Neural cell (in vitro differentiated cells): ENCODE measurements around the gene HNRNPM. TPM values are rescaled to one million over a fixed set of nuclear protein-coding genes. Genes with fewer than 3 reads are reported as not detected.

Experiments used
- H2AFZ ChIP-seq: fragments of 200-600, 300-800 bp; sonication (generic), shearing (Covaris generic); 2 replicates; pipeline ENCODE4 v1.6.0; 2014; ENCODE audit warnings: low read depth, mild to moderate bottlenecking, antibody characterized with exemption, low read length, moderate library complexity
- H3F3A ChIP-seq: fragments of 200-600 bp; shearing (Covaris generic); 2 replicates; pipeline ENCODE4 v1.6.1; 2016; ENCODE audit warnings: mild to moderate bottlenecking, moderate library complexity, mixed read lengths, antibody characterized with exemption, low read length; ENCODE audit not compliant: insufficient read depth, poor library complexity, severe bottlenecking
- H3K27ac ChIP-seq: fragments of 200-600, 300-800 bp; sonication (generic), shearing (Covaris generic); 2 replicates; pipeline ENCODE4 v1.5.1; 2014; ENCODE audit warnings: mild to moderate bottlenecking, low read length, moderate library complexity
- H3K27me3 ChIP-seq: fragments of 300-800, 200-600 bp; sonication (generic), shearing (Covaris generic); 2 replicates; pipeline ENCODE4 v1.6.0; 2014; ENCODE audit warnings: mild to moderate bottlenecking, low read depth, low read length, moderate library complexity; ENCODE audit not compliant: insufficient read depth
- H3K36me3 ChIP-seq: fragments of 300-800, 200-600 bp; sonication (generic), shearing (Covaris generic); 2 replicates; pipeline ENCODE4 v1.5.1; 2014; ENCODE audit warnings: mild to moderate bottlenecking, antibody characterized with exemption, low read length, moderate library complexity; ENCODE audit not compliant: insufficient read depth
- H3K4me2 ChIP-seq: fragments of 300-800, 200-600 bp; sonication (generic), shearing (Covaris generic); 2 replicates; pipeline ENCODE4 v1.6.0; 2014; ENCODE audit warnings: mild to moderate bottlenecking, low read length
- H3K4me3 ChIP-seq: fragments of 300-800, 200-600 bp; sonication (generic), shearing (Covaris generic); 2 replicates; pipeline ENCODE4 v1.5.1; 2014; ENCODE audit warnings: mild to moderate bottlenecking, low read length, moderate library complexity
- H3K79me2 ChIP-seq: fragments of 200-600 bp; shearing (Covaris generic); replicated peaks from 2 replicates; pipeline ENCODE4 v1.6.0; 2014; ENCODE audit warnings: mild to moderate bottlenecking, low read length, moderate library complexity; ENCODE audit not compliant: insufficient read depth
- H3K9ac ChIP-seq: fragments of 300-800, 200-600 bp; sonication (generic), shearing (Covaris generic); 2 replicates; pipeline ENCODE4 v1.6.1; 2016; ENCODE audit warnings: mild to moderate bottlenecking, low read length, mixed read lengths
- H3K9me2 ChIP-seq: fragments of 200-600 bp; shearing (Covaris generic); 2 replicates; pipeline ENCODE4 v1.6.1; 2016; ENCODE audit warnings: mild to moderate bottlenecking, low read length, mixed read lengths; ENCODE audit not compliant: insufficient read depth
- H3K9me3 ChIP-seq: fragments of 200-600, 300-800 bp; sonication (generic), shearing (Covaris generic); 2 replicates; pipeline ENCODE4 v1.6.1; 2016; ENCODE audit warnings: mild to moderate bottlenecking, mixed run types, low read length, moderate library complexity, mixed read lengths
- H4K20me1 ChIP-seq: fragments of 200-600 bp; shearing (Covaris generic); 2 replicates; pipeline ENCODE4 v1.6.1; 2016; ENCODE audit warnings: mild to moderate bottlenecking, mixed run types; ENCODE audit not compliant: insufficient read depth
- CTCF ChIP-seq: fragments of 450-650 bp; IDR thresholded peaks from 2 replicates; pipeline ENCODE4 v1.5.1; 2014; ENCODE audit warnings: antibody characterized with exemption, mild to moderate bottlenecking, moderate library complexity; ENCODE audit not compliant: poor library complexity, severe bottlenecking
- EP300 ChIP-seq: fragments of 450-650 bp; conservative IDR thresholded peaks from 2 replicates; pipeline ENCODE4 v1.6.1; 2014; ENCODE audit warnings: antibody characterized with exemption, mild to moderate bottlenecking, moderate library complexity; ENCODE audit not compliant: poor library complexity, severe bottlenecking
- EZH2 ChIP-seq: fragments of 200-600, 300-800 bp; shearing (Covaris generic), sonication (generic); IDR thresholded peaks from 2 replicates; pipeline ENCODE4 v1.6.1; 2014; ENCODE audit warnings: antibody characterized with exemption, low read length, borderline replicate concordance, mild to moderate bottlenecking; ENCODE audit not compliant: insufficient read depth, poor library complexity, severe bottlenecking
- MXI1 ChIP-seq: fragments of 450-650 bp; conservative IDR thresholded peaks from 2 replicates; pipeline ENCODE4 v1.6.1; 2014; ENCODE audit warnings: antibody characterized with exemption, mild to moderate bottlenecking; ENCODE audit not compliant: poor library complexity, severe bottlenecking
- POLR2AphosphoS5 ChIP-seq: IDR thresholded peaks from 2 replicates; pipeline ENCODE4 v1.6.1; 2012
- RAD21 ChIP-seq: fragments of 450-650 bp; conservative IDR thresholded peaks from 2 replicates; pipeline ENCODE4 v1.6.1; 2014; ENCODE audit warnings: antibody characterized with exemption, mild to moderate bottlenecking, moderate library complexity
- REST ChIP-seq: IDR thresholded peaks from 2 replicates; pipeline ENCODE4 v1.6.1; 2012; ENCODE audit warnings: borderline replicate concordance
- SMC3 ChIP-seq: fragments of 450-650 bp; conservative IDR thresholded peaks from 2 replicates; pipeline ENCODE4 v1.6.1; 2014; ENCODE audit warnings: antibody characterized with exemption, mild to moderate bottlenecking, moderate library complexity; ENCODE audit not compliant: poor library complexity
- TAF1 ChIP-seq: IDR thresholded peaks from 2 replicates; pipeline ENCODE4 v1.6.1; 2012; ENCODE audit warnings: low read depth
- polyA plus RNA-seq: library from polyadenylated mRNA; depleted of rRNA; stranded (reverse); fragments of >200 nt; gene quantifications from 2 replicates; pipeline ENCODE4 v1.2.3, GENCODE V29; 2014

HNRNPM gene
- polyA plus RNA-seq, 1 donor from 2014 or later: 91.7 TPM

- H3K9ac ChIP-seq: no peak overlapping the region
- no peaks in the 10 kb centered on the region for H3K27me3 ChIP-seq
- no peaks in the 10 kb centered on the region for H3F3A ChIP-seq
- no peak overlapping the region for H2AFZ ChIP-seq
- H3K79me2 ChIP-seq: no peaks in the 10 kb centered on the region
- no peaks in the 10 kb centered on the region for H3K36me3 ChIP-seq
- H3K4me3 ChIP-seq: no peak overlapping the region
- no peaks in the 10 kb centered on the region for H3K9me2 ChIP-seq
- H3K9me3 ChIP-seq: no peaks in the 10 kb centered on the region
- TF ChIP-seq EZH2 (no peak), EP300 (no peak), RAD21 (no peak), TAF1 (no peak), REST (no peak)
- H3K27ac ChIP-seq: no peak overlapping the region
- no peak overlapping the region for H3K4me2 ChIP-seq
- H4K20me1 ChIP-seq: no peaks in the 10 kb centered on the region
Measured at GRCh38 chr19:8499048-8499833, 54.5 kb downstream of the HNRNPM start.

GRCh38 chr19:8500158-8500557 lies 55.4 kb downstream of the HNRNPM start:
- no peaks in the 10 kb centered on the region for H3K36me3 ChIP-seq
- no peak overlapping the region for H2AFZ ChIP-seq
- no peak overlapping the region for H3K9ac ChIP-seq
- no peak overlapping the region for H3K4me3 ChIP-seq
- H3F3A ChIP-seq: no peaks in the 10 kb centered on the region
- H3K9me2 ChIP-seq: no peaks in the 10 kb centered on the region
- TF ChIP-seq TAF1 (no peak), SMC3 (no peak), CTCF (no peak), REST (no peak), RAD21 (no peak), POLR2AphosphoS5 (no peak), EP300 (no peak), MXI1 (no peak), EZH2 (no peak)
- no peaks in the 10 kb centered on the region for H3K9me3 ChIP-seq
- no peaks in the 10 kb centered on the region for H4K20me1 ChIP-seq
- H3K27ac ChIP-seq: no peak overlapping the region
- H3K79me2 ChIP-seq: no peaks in the 10 kb centered on the region
- no peaks in the 10 kb centered on the region for H3K27me3 ChIP-seq
- no peak overlapping the region for H3K4me2 ChIP-seq
